ENCODE data around the gene TBC1D23.

- TF ChIP-seq GATA2 (IDR thresholded peaks at IDR 0.05; ENCODE audit: low read depth, low read length) (no peak), GATA3 (IDR thresholded peaks at IDR 0.05; ENCODE audit: low read depth, low read length) (no peak)
Measured at GRCh38 chr3:100226712-100227429, 33.9 kb upstream of the TBC1D23 start.
